HG02678 (cell line): ENCODE measurements around the gene RAD18.

Experiments used
- ATAC-seq: cut with Tn5 transposase; IDR thresholded peaks from one replicate; pipeline ENCODE4 v1.9.1; 2021; ENCODE audit warnings: mild to moderate bottlenecking, moderate library complexity; ENCODE audit not compliant: unreplicated experiment

Gene RAD18

GRCh38 chr3:8869613-8870012 lies 93.7 kb downstream of the RAD18 start:
- no peak for ATAC-seq

GRCh38 chr3:8868996-8869395 lies 94.3 kb downstream of the RAD18 start:
- ATAC-seq: no peak

- ATAC-seq: no peak
Measured at GRCh38 chr3:8867646-8868045, 95.6 kb downstream of the RAD18 start.

GRCh38 chr3:8865697-8866096 lies 97.6 kb downstream of the RAD18 start:
- no peak for ATAC-seq

GRCh38 chr3:8864402-8865350 lies 98.6 kb downstream of the RAD18 start:
- ATAC-seq: no peak

GRCh38 chr3:8863891-8864290 lies 99.4 kb downstream of the RAD18 start:
- ATAC-seq: no peak

GRCh38 chr3:8857720-8858367 lies 105.4 kb downstream of the RAD18 start:
- ATAC-seq: no peak

GRCh38 chr3:8856721-8857120 lies 106.6 kb downstream of the RAD18 start:
- ATAC-seq: no peak

GRCh38 chr3:8856071-8856470 lies 107.2 kb downstream of the RAD18 start:
- ATAC-seq: no peak

GRCh38 chr3:8854656-8855055 lies 108.6 kb downstream of the RAD18 start:
- ATAC-seq: no peak

- ATAC-seq: no peak
Measured at GRCh38 chr3:8853081-8853480, 110.2 kb downstream of the RAD18 start.

GRCh38 chr3:8852511-8852910 lies 110.8 kb downstream of the RAD18 start:
- ATAC-seq: no peak

- no peak for ATAC-seq
Measured at GRCh38 chr3:8851703-8852102, 111.6 kb downstream of the RAD18 start.

GRCh38 chr3:8848696-8849131 lies 114.6 kb downstream of the RAD18 start:
- ATAC-seq: no peak

GRCh38 chr3:8847317-8847716 lies 116.0 kb downstream of the RAD18 start:
- no peak for ATAC-seq

- no peak for ATAC-seq
Measured at GRCh38 chr3:8846176-8846575, 117.1 kb downstream of the RAD18 start.

GRCh38 chr3:8845641-8846040 lies 117.6 kb downstream of the RAD18 start:
- ATAC-seq: no peak

- no peak for ATAC-seq
Measured at GRCh38 chr3:8843347-8843746, 119.9 kb downstream of the RAD18 start.

- ATAC-seq: no peak
Measured at GRCh38 chr3:8842293-8842692, 121.0 kb downstream of the RAD18 start.

GRCh38 chr3:8841472-8841871 lies 121.8 kb downstream of the RAD18 start:
- no peak for ATAC-seq

GRCh38 chr3:8840556-8840955 lies 122.7 kb downstream of the RAD18 start:
- no peak for ATAC-seq
